ENCODE measurements around the gene LRRFIP1. TPM values are rescaled to one million over a fixed set of nuclear protein-coding genes. Genes with fewer than 3 reads are reported as not detected.

Gene LRRFIP1
- total and polyA plus RNA-seq, 2 donors (not counting 1 experiment from before 2014, with no cell fraction given) = 42.0 to 139 TPM

- Histone ChIP-seq H3K9ac (ENCODE audit: low read length) (no peak overlapping the region), H3K4me2 (replicated peaks; ENCODE audit: low read depth, low read length, poor library complexity, severe bottlenecking) (peak overlapping the region; percentile 42), H2AFZ (ENCODE audit: insufficient read depth, low read depth, low read length, poor library complexity, severe bottlenecking) (no peak overlapping the region), H3K4me3 (ENCODE audit: control extremely low read depth in 1 of 5, extremely low read depth in 1 of 5, insufficient read depth in 1 of 5, low read depth in 2 of 5, low read length in 4 of 5) (no peak overlapping the region), H3K9me3 (ENCODE audit: control extremely low read depth in 1 of 3, control insufficient read depth in 2 of 3, insufficient read depth in 1 of 3, low read length in 2 of 3) (no peaks in the 10 kb centered on the region), H3K79me2 (ENCODE audit: control insufficient read depth, insufficient read depth, low read length) (no peaks in the 10 kb centered on the region), H3K27me3 (replicated peaks in 1 of 4; ENCODE audit: control extremely low read depth in 1 of 4, control insufficient read depth in 3 of 4, insufficient read depth in 4 of 4, low read length in 3 of 4) (peaks cover 0 to 9% (median 3%) of the 10 kb centered on the region in 4 experiments), H3K27ac (ENCODE audit: low read length in 2 of 2) (no peak overlapping the region), H3K4me1 (ENCODE audit: control insufficient read depth in 2 of 2, insufficient read depth in 2 of 2, low read length in 2 of 2) (peaks cover 41 to 56% of the 10 kb centered on the region in 2 donors), H4K20me1 (ENCODE audit: control insufficient read depth, insufficient read depth, low read length, poor library complexity, severe bottlenecking) (no peaks in the 10 kb centered on the region), H3K36me3 (replicated peaks in 1 of 2; ENCODE audit: control extremely low read depth in 1 of 2, control insufficient read depth in 1 of 2, extremely low read depth in 1 of 2, insufficient read depth in 2 of 2, low read length in 1 of 2) (no peaks in the 10 kb centered on the region)
- Mint-ChIP-seq H3K27ac (peak overlapping the region; percentile 46), H3K9me3 (ENCODE audit: insufficient read depth) (no peaks in the 10 kb centered on the region), H3K27me3 (peaks cover 19% of the 10 kb centered on the region), H3K4me3 (peak overlapping the region; percentile 39), H3K4me1 (peaks cover 57% of the 10 kb centered on the region)
- ChIA-PET POLR2A (no interaction called here), CTCF (interaction anchor here (0.6 to 10.2 kb wide), 10 partner anchors 15 to 595 kb away, joined by 3 to 350 read pairs (median 4); no protein-coding TSS in a partner anchor)
- intact Hi-C loops (cut with micrococcal nuclease) = loop anchor here (5.0 kb wide), 1 partner anchor 33 kb away; no protein-coding TSS in a partner anchor
- ATAC-seq (ENCODE audit: low read depth) (no peak), DNase-seq (no peak)
- no CpG with 5 or more reads among the region's 3 CpGs for WGBS (ENCODE audit: insufficient coverage)
- TF ChIP-seq, protein P1, sequence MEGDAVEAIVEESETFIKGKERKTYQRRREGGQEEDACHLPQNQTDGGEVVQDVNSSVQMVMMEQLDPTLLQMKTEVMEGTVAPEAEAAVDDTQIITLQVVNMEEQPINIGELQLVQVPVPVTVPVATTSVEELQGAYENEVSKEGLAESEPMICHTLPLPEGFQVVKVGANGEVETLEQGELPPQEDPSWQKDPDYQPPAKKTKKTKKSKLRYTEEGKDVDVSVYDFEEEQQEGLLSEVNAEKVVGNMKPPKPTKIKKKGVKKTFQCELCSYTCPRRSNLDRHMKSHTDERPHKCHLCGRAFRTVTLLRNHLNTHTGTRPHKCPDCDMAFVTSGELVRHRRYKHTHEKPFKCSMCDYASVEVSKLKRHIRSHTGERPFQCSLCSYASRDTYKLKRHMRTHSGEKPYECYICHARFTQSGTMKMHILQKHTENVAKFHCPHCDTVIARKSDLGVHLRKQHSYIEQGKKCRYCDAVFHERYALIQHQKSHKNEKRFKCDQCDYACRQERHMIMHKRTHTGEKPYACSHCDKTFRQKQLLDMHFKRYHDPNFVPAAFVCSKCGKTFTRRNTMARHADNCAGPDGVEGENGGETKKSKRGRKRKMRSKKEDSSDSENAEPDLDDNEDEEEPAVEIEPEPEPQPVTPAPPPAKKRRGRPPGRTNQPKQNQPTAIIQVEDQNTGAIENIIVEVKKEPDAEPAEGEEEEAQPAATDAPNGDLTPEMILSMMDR (IDR thresholded peaks at IDR 0.05) = no peak
- no peak for TF ChIP-seq EZH2 (IDR thresholded peaks at IDR 0.05; ENCODE audit: borderline replicate concordance, insufficient read depth, low read depth, low read length, poor library complexity, severe bottlenecking)
These were observed 41.9 kb downstream of the LRRFIP1 start for GRCh38 chr2:237669283-237669627.

- Mint-ChIP-seq H3K4me1 (peaks cover 62% of the 10 kb centered on the region), H3K27ac (peak overlapping the region; percentile 46), H3K27me3 (peaks cover 15% of the 10 kb centered on the region), H3K4me3 (peak overlapping the region; percentile 39), H3K9me3 (ENCODE audit: insufficient read depth) (no peaks in the 10 kb centered on the region)
- Histone ChIP-seq H2AFZ (ENCODE audit: insufficient read depth, low read depth, low read length, poor library complexity, severe bottlenecking) (no peak overlapping the region), H3K4me3 (ENCODE audit: control extremely low read depth in 1 of 5, extremely low read depth in 1 of 5, insufficient read depth in 1 of 5, low read depth in 2 of 5, low read length in 4 of 5) (no peak overlapping the region), H3K27me3 (replicated peaks in 1 of 4; ENCODE audit: control extremely low read depth in 1 of 4, control insufficient read depth in 3 of 4, insufficient read depth in 4 of 4, low read length in 3 of 4) (peaks cover 0 to 9% (median 3%) of the 10 kb centered on the region in 4 experiments), H3K27ac (ENCODE audit: low read length in 2 of 2) (no peak overlapping the region), H3K79me2 (ENCODE audit: control insufficient read depth, insufficient read depth, low read length) (no peaks in the 10 kb centered on the region), H3K36me3 (replicated peaks in 1 of 2; ENCODE audit: control extremely low read depth in 1 of 2, control insufficient read depth in 1 of 2, extremely low read depth in 1 of 2, insufficient read depth in 2 of 2, low read length in 1 of 2) (no peaks in the 10 kb centered on the region), H4K20me1 (ENCODE audit: control insufficient read depth, insufficient read depth, low read length, poor library complexity, severe bottlenecking) (no peaks in the 10 kb centered on the region), H3K9me3 (ENCODE audit: control extremely low read depth in 1 of 3, control insufficient read depth in 2 of 3, insufficient read depth in 1 of 3, low read length in 2 of 3) (no peaks in the 10 kb centered on the region), H3K4me1 (ENCODE audit: control insufficient read depth in 2 of 2, insufficient read depth in 2 of 2, low read length in 2 of 2) (peaks cover 46 to 62% of the 10 kb centered on the region in 2 donors), H3K9ac (ENCODE audit: low read length) (no peak overlapping the region), H3K4me2 (replicated peaks; ENCODE audit: low read depth, low read length, poor library complexity, severe bottlenecking) (peak overlapping the region; percentile 42)
- intact Hi-C loops (cut with micrococcal nuclease) = loop anchor here (5.0 to 10.0 kb wide), 5 partner anchors 32 to 615 kb away; partner anchors contain the start of genes PER2 and UBE2F
- DNase-seq = peak; percentile 71
- no peak for ATAC-seq (ENCODE audit: low read depth)
- ChIA-PET POLR2A (no interaction called here), CTCF (interaction anchor here (0.7 to 10.2 kb wide), 9 partner anchors 14 to 594 kb away, joined by 3 to 350 read pairs (median 4); no protein-coding TSS in a partner anchor)
- WGBS (ENCODE audit: insufficient coverage) = 76% methylated on average over 14 of the region's 21 CpGs
- TF ChIP-seq, protein P1 (IDR thresholded peaks at IDR 0.05) = no peak
- no peak for TF ChIP-seq EZH2 (IDR thresholded peaks at IDR 0.05; ENCODE audit: borderline replicate concordance, insufficient read depth, low read depth, low read length, poor library complexity, severe bottlenecking)
These were observed 42.4 kb downstream of the LRRFIP1 start for GRCh38 chr2:237669628-237670392.
